Measurements from ENCODE around the gene TXNRD2.

The TXNRD2 gene

GRCh38 chr22:19979712-19980493 is 38.3 kb upstream of the TXNRD2 start:
- DNase-seq, result no peak

DNA sequence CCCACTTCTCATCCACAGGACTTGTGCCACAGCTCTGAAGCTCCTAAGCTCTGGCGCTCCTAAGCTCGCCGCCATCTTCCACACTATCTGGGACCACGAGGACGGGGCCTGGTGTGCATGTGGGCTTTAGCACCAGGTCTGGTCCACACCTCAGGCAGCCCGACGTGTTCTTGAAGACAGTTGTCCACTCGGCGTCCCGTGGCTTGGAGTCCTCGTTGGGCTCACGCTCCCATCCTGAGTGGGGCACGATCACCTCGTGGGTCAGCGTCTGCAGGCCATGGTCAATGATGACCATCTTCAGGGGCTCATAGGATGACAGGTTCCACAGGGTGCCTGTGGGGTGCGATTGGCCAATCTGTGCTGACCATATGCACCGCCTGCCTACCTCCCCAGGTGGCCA is 37.1 kb upstream of the TXNRD2 start:
- no peak for DNase-seq

DNA sequence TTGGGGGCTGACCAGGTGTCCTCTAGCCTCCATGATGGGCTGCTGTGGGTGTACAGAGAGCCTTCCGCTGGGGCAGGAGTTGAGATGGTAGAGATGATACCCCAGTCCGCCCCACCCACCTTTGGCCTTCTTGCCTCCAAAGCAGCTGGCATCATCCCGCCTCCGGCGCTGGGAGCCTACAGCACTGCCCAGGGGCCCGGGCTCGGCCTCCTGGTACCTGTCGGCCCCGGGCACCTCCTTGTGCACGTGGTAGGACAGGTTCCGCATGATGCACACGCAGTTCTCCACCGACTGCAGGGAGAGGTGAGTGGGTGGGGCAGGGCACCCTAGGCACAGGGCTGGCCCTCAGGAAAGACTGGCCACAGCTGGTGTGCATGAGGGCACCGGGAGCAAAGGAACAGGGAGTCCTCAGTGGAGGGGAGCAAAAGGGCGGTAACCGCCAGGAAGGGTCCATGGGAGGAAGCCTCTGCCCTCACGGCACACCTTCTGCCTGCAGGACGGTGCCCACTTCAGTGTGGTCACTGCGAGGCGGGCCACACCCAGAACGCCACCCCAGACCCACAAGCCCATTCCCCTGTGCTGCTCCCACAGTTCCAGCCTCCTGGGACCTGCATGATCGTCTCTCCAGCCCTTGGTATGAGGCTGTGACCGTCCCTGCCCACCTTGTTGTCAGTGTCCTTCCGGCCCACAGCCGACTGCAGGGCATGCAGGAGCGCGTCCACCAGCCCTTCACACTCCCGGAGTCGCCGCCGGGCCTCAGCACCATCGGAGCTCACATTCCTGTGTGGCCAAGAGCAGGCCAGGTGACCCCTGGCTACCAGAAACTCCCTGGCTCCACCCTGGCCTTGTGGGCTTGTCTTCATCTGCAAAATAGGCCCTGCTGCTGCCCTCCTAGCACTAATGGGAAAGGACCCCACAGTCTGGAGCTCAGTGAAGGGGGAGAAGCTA is 36.0 kb upstream of the TXNRD2 start:
- no peak for DNase-seq

DNA sequence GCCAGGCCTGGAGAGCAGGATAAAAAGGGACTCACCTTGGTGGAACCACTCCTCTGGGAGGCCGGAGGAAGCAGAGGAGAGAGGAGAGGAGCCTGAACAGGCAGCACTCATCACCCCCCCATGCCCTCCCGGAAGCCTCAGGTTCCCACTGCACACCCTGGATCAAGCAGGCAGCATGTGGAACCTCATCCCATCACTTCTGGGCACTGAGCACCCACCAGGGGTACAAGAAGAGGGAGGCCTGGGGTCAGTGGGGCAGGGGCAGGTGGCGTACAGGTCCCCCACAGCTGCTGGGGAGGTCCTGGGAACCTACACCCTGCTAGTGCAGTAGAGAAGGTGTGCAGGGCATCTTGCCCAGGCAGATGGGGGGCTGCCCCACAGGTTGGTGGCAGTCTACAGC is 35.1 kb upstream of the TXNRD2 start:
- no peak for DNase-seq

DNA sequence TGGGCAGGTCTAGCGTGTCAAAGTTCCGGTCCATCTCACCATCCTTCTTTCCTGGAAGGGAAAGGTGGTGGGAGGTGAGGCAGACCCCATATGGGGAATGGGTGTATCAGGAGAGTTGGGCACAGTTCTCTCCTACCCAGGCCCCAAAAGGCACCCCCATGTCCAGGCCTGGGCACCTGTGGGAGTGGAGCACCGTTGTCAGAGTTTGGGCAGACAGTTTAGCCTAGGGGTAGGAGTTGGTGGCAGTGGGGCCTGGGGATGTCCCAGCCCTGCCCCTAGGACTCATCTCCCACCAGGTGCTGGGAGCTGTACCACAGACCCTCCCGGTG is 34.1 kb upstream of the TXNRD2 start:
- DNase-seq, result no peak

DNA sequence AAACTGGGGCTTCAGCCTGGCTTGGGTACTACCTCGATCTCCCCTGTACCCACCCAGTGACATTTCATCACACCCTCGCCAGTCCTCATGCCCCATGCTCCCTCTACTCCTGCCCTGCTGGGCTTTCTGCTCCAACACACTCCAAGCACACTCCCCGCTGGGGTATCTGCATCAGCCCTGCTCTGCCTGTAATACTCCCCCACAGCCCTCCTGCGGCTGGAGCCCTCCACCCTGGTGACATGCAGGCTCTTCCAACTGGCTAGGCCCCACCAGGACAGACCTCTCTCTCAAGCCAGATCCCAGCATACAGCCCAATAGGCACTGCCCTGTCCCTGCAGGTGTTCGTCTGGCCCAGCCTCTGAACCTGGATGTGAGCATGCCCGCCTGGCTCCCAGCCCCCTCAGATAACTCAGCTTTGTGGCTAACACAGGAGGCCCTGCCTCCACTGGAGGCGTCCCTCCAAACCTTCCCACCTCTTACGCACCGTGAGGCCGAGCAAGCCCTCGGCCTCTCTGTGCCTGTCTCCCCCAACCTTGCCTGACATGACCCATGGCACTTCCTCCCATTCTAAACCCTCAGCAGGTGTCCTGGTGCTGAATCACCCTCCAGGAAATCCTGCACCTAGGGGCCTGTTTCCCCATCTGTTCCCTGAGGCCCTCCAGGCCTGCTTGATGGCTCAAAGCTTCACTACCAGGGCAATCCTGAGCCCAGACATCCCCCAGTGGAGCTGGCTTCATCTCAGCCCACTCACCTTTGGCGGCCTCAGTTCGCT is 33.5 kb upstream of the TXNRD2 start:
- no peak for DNase-seq

DNA sequence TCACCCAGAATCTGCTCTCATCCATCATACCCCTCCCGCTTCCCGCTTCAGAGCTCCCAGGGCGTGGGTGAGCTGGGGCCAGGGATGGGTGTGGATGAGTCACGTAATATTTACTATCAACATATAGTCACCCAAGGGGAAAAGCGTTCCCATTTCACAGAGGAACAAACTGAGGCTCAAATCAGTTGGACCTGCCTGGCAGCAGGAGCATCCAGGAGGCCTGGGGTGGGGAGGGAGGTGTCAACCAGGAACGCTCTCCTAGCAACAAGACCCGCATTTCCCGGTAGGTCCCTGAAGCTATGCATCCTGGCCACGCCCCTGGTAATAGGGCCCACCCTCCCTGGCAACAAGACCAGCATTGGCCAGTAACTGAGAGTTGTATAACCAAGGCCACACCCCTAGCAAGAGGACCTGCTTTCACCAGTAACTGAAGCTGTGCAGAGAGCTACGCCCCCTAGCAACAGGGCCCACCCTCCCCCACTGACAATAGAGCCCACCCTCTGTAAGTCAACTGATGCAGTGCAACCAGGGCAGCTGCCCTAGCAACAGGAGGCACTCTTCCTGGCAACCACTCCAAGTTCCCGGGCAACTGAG is 32.7 kb upstream of the TXNRD2 start:
- peak; percentile 86 for DNase-seq

DNA sequence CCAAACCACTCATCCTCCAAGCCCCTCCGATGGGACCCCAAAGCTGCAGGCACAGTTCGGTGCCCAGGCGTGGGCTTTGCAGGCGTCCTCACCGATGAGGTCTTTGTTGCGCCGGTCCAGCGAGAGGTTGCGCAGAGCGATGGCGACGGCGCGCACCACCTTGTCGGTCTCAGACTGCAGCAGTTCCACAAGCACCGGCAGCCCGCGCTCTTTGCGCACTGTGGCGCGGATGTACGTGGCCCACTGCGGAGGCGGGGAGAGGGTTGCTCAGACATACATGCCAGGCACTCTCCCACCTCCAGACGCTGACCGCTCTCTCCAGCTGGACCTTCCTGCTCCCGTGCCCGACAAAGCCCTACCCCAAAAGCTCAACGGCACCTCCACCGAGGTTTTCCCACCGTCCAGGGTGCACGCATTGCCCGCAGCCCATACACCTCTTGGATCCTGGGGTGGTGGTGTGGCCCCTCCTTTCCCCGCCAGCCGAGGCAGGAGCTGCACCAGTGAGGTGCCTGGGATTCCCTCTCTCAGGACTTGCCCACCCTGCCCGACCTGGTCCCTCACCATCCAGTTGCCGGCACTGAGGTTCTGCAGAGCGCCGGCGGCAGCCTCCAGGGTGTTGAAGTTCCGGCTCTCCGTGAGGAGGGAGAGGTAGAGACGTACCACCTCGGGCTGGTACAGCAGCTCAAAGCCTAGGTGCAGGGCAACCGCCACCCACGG is 32.1 kb upstream of the TXNRD2 start:
- DNase-seq, result no peak

- DNase-seq, result no peak
Observed at GRCh38 chr22:19972652-19973550, 31.3 kb upstream of the TXNRD2 start.

DNA sequence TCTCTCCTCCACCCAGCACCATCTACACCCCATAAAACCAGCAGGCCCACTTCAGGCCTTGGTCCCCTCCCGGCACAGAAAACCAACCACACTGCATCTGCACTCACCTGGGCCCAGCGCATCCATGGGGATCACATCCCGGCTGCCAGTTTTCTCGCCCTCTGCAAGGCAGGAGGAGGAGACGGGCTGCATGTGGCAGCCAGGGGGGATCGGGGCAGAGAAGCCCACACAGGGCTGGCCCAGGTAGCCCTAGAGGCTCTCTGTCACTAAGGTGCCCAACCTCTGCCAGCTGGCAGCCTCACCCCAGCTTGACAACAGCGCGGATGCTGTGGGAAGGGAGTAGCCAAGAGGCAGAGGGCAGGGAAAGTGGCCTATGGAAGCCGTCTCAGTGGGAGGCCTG is 30.6 kb upstream of the TXNRD2 start:
- DNase-seq, result no peak

DNA sequence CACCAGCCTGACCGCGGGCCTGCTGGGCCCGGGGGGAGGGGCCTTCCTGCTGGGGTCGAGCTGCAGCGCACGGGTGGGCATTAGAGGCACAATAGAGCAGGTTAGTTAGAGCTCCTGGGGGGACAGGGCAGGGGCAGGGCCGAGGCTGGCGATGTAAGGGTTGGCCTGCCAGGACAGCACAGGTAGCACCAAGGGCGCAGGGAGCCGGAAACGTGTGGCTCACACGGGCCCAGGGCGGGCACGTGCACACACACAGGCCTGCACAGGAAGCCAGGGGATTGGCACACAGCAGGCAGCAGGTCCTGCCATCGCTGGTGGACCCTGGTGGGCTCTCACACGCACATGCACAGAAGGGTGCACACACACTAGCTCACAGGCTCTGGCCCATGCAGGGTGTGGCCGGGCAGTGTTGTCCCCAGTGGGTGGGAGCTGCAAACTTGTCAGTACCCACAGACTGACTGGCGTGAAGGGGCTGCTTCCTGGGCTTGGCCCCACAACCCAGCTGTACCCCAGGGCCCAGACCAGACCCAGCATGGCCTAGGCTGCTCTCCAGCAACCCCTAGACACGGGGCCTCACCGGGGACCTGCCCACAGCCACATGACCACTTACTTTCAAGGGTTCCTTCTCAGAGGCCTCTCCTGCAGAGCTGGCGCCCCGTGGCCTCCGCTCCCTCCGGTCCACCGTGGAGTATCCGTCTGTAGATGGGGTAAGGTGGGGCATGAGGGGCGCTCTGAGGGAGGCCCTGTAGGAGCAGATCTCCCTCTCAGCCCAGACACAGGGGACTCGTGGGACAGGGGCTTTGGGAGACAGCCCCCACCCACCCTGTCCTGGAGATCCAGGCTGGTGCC is 29.9 kb upstream of the TXNRD2 start:
- no peak for DNase-seq

- DNase-seq, result no peak
Observed at GRCh38 chr22:19970479-19971275, 29.1 kb upstream of the TXNRD2 start.

GRCh38 chr22:19970031-19970478 is 28.4 kb upstream of the TXNRD2 start:
- DNase-seq, result no peak

DNA sequence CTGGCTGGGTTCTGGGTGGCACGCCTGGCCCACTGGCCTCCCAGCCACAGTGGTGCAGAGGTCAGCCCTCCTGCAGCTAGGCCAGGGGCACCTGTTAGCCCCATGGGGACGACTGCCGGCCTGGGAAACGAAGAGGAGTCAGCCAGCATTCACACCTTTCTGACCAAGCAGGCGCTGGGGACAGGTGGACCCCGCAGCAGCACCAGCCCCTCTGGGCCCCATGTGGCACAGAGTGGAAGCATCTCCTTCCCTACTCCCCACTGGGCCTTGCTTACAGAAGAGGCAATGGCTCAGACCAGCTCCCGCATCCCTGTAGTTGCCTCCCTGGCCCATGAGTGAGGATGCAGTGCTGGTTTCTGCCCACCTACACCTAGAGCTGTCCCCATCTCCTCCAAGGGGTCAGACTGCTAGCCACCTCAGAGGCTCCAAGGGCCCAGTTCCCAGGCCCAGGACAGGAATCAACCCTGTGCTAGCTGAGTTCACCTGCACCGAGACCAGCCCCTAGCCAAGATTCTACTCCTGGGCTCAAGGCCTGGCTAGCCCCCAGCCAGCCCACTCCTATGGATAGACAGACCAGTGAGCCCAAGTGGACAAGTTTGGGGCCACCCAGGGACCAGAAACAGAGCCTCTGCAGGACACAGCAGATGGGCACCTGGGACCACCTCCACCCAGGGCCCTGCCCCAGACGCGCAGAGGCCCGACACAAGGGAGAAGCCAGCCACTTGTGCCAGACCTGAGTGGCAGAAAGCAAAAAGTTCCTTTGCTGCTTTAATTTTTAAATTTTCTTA is 27.7 kb upstream of the TXNRD2 start:
- no peak for DNase-seq

GRCh38 chr22:19968450-19968891 is 26.9 kb upstream of the TXNRD2 start:
- DNase-seq, result no peak

GRCh38 chr22:19967850-19968449 is 26.3 kb upstream of the TXNRD2 start:
- no peak for DNase-seq

GRCh38 chr22:19966908-19967750 is 25.5 kb upstream of the TXNRD2 start:
- no peak for DNase-seq
